Upper lobe of left lung (tissue), 6 donors: Measurements from ENCODE around the gene FAM227B. TPM values are rescaled to one million over a fixed set of nuclear protein-coding genes. Genes with fewer than 3 reads are reported as not detected.

ENCODE experiments used
- ATAC-seq, 2 donors: fragments of 200-7000 bp; cut with Tn5 transposase; one replicate each; pipeline ENCODE4 v1.9.1; 2022; ENCODE audit warnings: mild to moderate bottlenecking in 2 of 2, moderate library complexity in 2 of 2; ENCODE audit not compliant: low FRiP score in 2 of 2
- DNase-seq, 2 donors: peaks; one replicate each; pipeline ENCODE4 v3.0.0-alpha.2; 2019 to 2020
- H3K27ac ChIP-seq, 4 donors: fragments of 200-600 bp; sonication (generic); one replicate each; pipeline ENCODE4 v1.5.1; 2016 to 2019
- H3K27me3 ChIP-seq, 4 donors: fragments of 200-600 bp; sonication (generic); one replicate each; pipeline ENCODE4 v1.5.1; 2017 to 2019
- H3K36me3 ChIP-seq, 4 donors: fragments of 200-600 bp; sonication (generic); one replicate each; pipeline ENCODE4 v1.5.1; 2016 to 2019
- H3K4me1 ChIP-seq, 4 donors: fragments of 200-600 bp; sonication (generic); one replicate each; pipeline ENCODE4 v1.5.1; 2018 to 2019
- H3K4me3 ChIP-seq, 4 donors: fragments of 200-600 bp; sonication (generic); one replicate each; pipeline ENCODE4 v1.5.1; 2017 to 2019; ENCODE audit warnings: mild to moderate bottlenecking in 2 of 4, moderate library complexity in 1 of 4
- H3K9me3 ChIP-seq, 4 donors: fragments of 200-600 bp; sonication (generic); one replicate each; pipeline ENCODE4 v1.5.1; 2018 to 2019
- CTCF ChIP-seq, 6 experiments: fragments of 450-650 bp in 4 of 6; fragments of 200-600 bp in 2 of 6; sonication (generic) in 2 of 6; IDR thresholded peaks; one replicate each; pipeline ENCODE4 v1.5.1; 2016 to 2019; ENCODE audit warnings: antibody characterized with exemption in 6 of 6
- EP300 ChIP-seq, 4 donors: sonication (generic); formaldehyde crosslinking; IDR thresholded peaks; one replicate each; pipeline ENCODE4 v1.5.1; 2017; ENCODE audit warnings: antibody characterized with exemption in 4 of 4, control low read depth in 2 of 4
- POLR2A ChIP-seq, 4 donors: fragments of 450-650 bp; IDR thresholded peaks; one replicate each; pipeline ENCODE4 v1.5.1; 2016 to 2017; ENCODE audit warnings: antibody characterized with exemption in 4 of 4, mild to moderate bottlenecking in 2 of 4
- POLR2AphosphoS5 ChIP-seq, 2 donors: sonication (generic); formaldehyde crosslinking; IDR thresholded peaks; one replicate each; pipeline ENCODE4 v1.5.1; 2017; ENCODE audit warnings: antibody characterized with exemption in 2 of 2
- WGBS, 2 donors: methylation state at CpG; one replicate each; pipeline ENCODE4 v1.1.5; 2017 to 2018; 5-methylcytosine and 5-hydroxymethylcytosine counted together
- total RNA-seq, 6 donors: library from RNA; depleted of rRNA in 4 of 6; stranded (reverse); fragments of >200 nt in 4 of 6; gene quantifications; one replicate each; pipeline versions ENCODE4 v1.1.0 to v1.2.1, GENCODE V29; 2016 to 2021
- donor health status: DM: no; HTN: no; CAD: no; lungs with moderate emphysema.
- donor health status: DM: no; HTN: yes; CAD: no; lungs with severe emphysema.

Gene FAM227B
- total RNA-seq, 6 donors from 2014 or later: 2.6 to 25.1 (median 2.9) TPM; not detected in 1

GRCh38 chr15:49313650-49314049 lies 307.0 kb downstream of the FAM227B start:
- Histone ChIP-seq H3K4me3 (no peak overlapping the region), H3K27me3 (no peaks in the 10 kb centered on the region), H3K27ac (no peak overlapping the region), H3K9me3 (no peaks in the 10 kb centered on the region), H3K36me3 (peaks cover 0 to 3% (median 0%) of the 10 kb centered on the region in 4 donors), H3K4me1 (no peaks in the 10 kb centered on the region)
- TF ChIP-seq POLR2A (IDR thresholded peaks at IDR 0.05): no peak
- TF ChIP-seq CTCF (IDR thresholded peaks at IDR 0.05): no peak
- no peak for DNase-seq
- ATAC-seq: peak in 1 of 2 donors; percentile 66
- WGBS, 2 donors: 94 to 100% methylated on average over 1 of the region's 1 CpG

- peaks cover 0 to 13% (median under 1%) of the 10 kb centered on the region in 4 donors for H3K36me3 ChIP-seq
- no peak overlapping the region for H3K4me3 ChIP-seq
- ATAC-seq (no peak), DNase-seq (no peak)
- no peak overlapping the region for H3K27ac ChIP-seq
- TF ChIP-seq POLR2AphosphoS5 (IDR thresholded peaks at IDR 0.05): no peak
- TF ChIP-seq EP300 (IDR thresholded peaks at IDR 0.05): no peak
- TF ChIP-seq CTCF (IDR thresholded peaks at IDR 0.05): no peak
- TF ChIP-seq POLR2A (IDR thresholded peaks at IDR 0.05): no peak
- H3K27me3 ChIP-seq: no peaks in the 10 kb centered on the region
- H3K4me1 ChIP-seq: no peaks in the 10 kb centered on the region
- no peaks in the 10 kb centered on the region for H3K9me3 ChIP-seq
These were observed 310.7 kb downstream of the FAM227B start for GRCh38 chr15:49309889-49310288.

- no peaks in the 10 kb centered on the region for H3K27me3 ChIP-seq
- WGBS, 2 donors: 91 to 98% methylated on average over 2 of the region's 2 CpGs
- ATAC-seq: no peak
- no peak overlapping the region for H3K27ac ChIP-seq
- H3K36me3 ChIP-seq: peaks cover 0 to 23% (median 4%) of the 10 kb centered on the region in 4 donors
- TF ChIP-seq POLR2AphosphoS5 (IDR thresholded peaks at IDR 0.05): no peak
- no peak for TF ChIP-seq EP300 (IDR thresholded peaks at IDR 0.05)
- no peak for TF ChIP-seq POLR2A (IDR thresholded peaks at IDR 0.05)
- no peak for TF ChIP-seq CTCF (IDR thresholded peaks at IDR 0.05)
- H3K9me3 ChIP-seq: no peaks in the 10 kb centered on the region
- no peaks in the 10 kb centered on the region for H3K4me1 ChIP-seq
- H3K4me3 ChIP-seq: no peak overlapping the region
- no peak for DNase-seq
These were observed 311.9 kb downstream of the FAM227B start for GRCh38 chr15:49308686-49309085.

- TF ChIP-seq POLR2AphosphoS5 (IDR thresholded peaks at IDR 0.05): no peak
- no peak for TF ChIP-seq POLR2A (IDR thresholded peaks at IDR 0.05)
- Histone ChIP-seq H3K4me1 (no peaks in the 10 kb centered on the region), H3K27me3 (no peaks in the 10 kb centered on the region), H3K36me3 (peaks cover 0 to 28% (median 4%) of the 10 kb centered on the region in 4 donors), H3K4me3 (no peak overlapping the region), H3K27ac (no peak overlapping the region), H3K9me3 (no peaks in the 10 kb centered on the region)
- WGBS, 2 donors: 64 to 81% methylated on average over 1 of the region's 1 CpG
- DNase-seq (no peak), ATAC-seq (no peak)
These were observed 314.1 kb downstream of the FAM227B start for GRCh38 chr15:49306551-49306950.

- H3K36me3 ChIP-seq: peaks cover 0 to 29% (median 4%) of the 10 kb centered on the region in 4 donors
- H3K9me3 ChIP-seq: no peaks in the 10 kb centered on the region
- TF ChIP-seq POLR2A (IDR thresholded peaks at IDR 0.05) (no peak), CTCF (IDR thresholded peaks at IDR 0.05) (no peak), POLR2AphosphoS5 (IDR thresholded peaks at IDR 0.05) (no peak)
- DNase-seq (no peak), ATAC-seq (no peak)
- H3K4me1 ChIP-seq: no peaks in the 10 kb centered on the region
- no peak overlapping the region for H3K4me3 ChIP-seq
- whole genome bisulfite sequencing, 2 donors: 75 to 87% methylated on average over 3 of the region's 3 CpGs
- H3K27ac ChIP-seq: no peak overlapping the region
- no peaks in the 10 kb centered on the region for H3K27me3 ChIP-seq
These were observed 317.6 kb downstream of the FAM227B start for GRCh38 chr15:49303003-49303402.
